Activated gamma-delta T cell (primary cell): Measurements from ENCODE around the gene ZNF225.
A peak's percentile ranks its signal among the peaks of the same experiment; 100 is the strongest.
"Not testable (repeated sequence)": the region's sequence is repeated elsewhere in the genome, so short reads cannot be mapped to it uniquely, and the experiment has no call there.

Source experiments
- DNase-seq: peaks from one replicate; lab custom pipeline; 2025; lab: John Stamatoyannopoulos, UW
- total RNA-seq, 2 donors: gene quantifications; one replicate each; lab custom pipeline; 2026; lab: John Stamatoyannopoulos, UW

ZNF225 gene
- 26.5 to 27.4 reads per million in 2 donors for total RNA-seq

GRCh38 chr19:44113138-44113783, at the start of gene ZNF225:
Gene ZNF225, plus strand, starts transcription at chr19:44113399. Its CDS starts 2,429 bp downstream, at chr19:44115828.
- no peak for DNase-seq

- DNase-seq: no peak
Observed at GRCh38 chr19:44066305-44066704, 46.9 kb upstream of the ZNF225 start.

DNA sequence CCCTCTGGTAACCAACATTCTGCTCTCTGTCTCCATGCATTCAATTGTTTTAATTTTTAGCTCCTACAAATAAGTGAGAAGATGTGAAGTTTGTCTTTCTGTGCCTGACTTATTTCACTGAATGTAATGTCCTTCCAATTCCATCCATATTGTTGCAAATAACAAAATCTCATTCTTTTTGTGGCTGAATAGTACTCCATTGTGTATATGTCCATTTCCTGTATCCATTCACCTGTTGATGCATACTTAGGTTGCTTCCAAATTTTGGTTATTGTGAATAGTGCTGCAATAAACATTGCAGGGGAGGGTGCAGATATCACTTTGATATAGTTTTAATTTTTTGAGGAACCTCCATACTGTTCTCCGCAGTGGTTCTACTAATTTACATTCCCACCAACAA, 43.8 kb upstream of the ZNF225 start:
- no peak for DNase-seq

DNA sequence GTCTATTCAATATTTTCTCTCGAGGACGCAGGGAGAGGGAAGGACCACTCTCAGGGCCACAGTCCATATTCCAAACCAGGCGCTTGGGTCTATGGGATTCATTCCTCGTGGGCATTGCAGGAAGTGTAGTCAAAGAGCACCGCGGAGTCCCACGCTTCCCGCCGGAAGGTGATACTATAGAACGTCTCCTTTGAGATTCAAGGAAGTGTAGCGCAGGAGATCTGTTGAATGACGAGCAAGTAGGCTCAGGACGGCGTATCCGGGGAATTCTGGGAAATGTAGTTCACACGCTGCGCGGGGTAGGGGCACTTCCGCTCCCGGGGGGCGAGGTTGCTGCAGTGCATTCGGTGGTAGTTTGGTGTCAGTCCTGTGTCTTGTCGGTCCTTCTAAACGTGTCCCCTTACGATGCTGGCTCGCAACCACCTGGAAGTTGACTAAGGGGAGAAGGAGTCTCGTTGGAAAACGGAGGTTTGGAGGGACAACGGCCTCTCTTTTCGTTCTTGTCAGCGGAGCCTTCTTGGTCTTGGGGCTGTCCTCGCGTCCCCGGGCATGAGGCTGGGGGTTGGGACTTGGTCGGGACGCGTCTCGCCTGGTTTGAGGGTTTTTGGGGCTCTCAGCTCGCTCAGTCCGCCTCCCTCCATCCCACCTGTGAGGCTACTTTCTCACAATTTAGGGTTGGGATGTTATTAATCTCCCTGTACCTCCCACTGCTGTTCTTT, 41.2 kb upstream of the ZNF225 start, which contains the start of gene ZNF284:
Gene ZNF284, plus strand, starts transcription at position 336 of the 719 bp plus-strand sequence. CDS start 4,231 bp downstream, outside the sequence.
- DNase-seq: peak; percentile 19

DNA sequence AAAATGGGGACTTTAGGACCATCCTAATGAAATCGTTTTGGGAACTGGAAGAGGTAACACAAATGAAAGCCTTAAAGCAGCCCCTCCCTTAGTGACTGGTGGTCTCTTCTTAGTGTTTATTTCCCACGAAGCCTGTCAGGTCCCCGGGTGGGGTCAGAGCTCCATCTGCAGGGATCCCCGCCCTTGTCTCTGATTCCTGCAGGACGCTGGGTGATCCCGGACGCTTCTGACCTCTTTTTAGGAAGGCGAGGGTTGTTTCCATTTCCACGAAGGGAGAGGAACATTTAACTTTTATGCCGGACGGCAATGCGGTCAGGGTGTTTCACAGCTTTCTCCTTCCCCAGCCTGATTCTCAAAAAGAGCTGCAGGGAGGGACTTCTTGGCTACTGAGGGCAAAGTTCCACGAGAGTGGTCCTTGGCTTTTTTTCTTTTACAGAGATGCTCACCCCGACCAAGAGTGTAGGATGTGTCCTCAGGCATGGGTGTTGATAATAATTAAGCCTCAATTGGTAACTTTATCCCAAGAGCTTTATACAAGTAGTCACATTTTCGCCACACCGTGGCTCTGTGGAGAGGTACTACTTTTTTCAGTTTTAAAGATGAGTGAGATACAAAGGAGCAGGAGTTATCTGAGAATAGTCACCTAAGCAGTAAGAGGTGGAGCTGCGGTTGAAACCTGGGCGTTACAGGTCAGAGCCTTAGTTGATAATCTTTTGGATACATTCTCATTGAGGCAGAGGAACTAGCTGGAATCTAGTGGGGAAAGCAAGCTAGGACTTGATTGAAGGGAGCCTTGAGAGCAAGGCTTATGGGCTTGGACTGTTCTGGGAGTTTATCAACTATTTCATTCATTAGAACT, 40.4 kb upstream of the ZNF225 start:
- no peak for DNase-seq

GRCh38 chr19:44076325-44076724, 36.9 kb upstream of the ZNF225 start:
- no peak for DNase-seq

GRCh38 chr19:44092108-44092507, 21.1 kb upstream of the ZNF225 start:
- DNase-seq: no peak

GRCh38 chr19:44093931-44094765, 19.1 kb upstream of the ZNF225 start, which contains the start of gene ZNF224:
Gene ZNF224, plus strand, starts transcription at chr19:44094361. Its CDS starts 3,513 bp downstream, at chr19:44097874.
- DNase-seq: peak; percentile 43

GRCh38 chr19:44107751-44108150, 5.4 kb upstream of the ZNF225 start:
- DNase-seq: no peak

- DNase-seq: no peak
Observed at GRCh38 chr19:44109458-44109857, 3.7 kb upstream of the ZNF225 start.

DNA sequence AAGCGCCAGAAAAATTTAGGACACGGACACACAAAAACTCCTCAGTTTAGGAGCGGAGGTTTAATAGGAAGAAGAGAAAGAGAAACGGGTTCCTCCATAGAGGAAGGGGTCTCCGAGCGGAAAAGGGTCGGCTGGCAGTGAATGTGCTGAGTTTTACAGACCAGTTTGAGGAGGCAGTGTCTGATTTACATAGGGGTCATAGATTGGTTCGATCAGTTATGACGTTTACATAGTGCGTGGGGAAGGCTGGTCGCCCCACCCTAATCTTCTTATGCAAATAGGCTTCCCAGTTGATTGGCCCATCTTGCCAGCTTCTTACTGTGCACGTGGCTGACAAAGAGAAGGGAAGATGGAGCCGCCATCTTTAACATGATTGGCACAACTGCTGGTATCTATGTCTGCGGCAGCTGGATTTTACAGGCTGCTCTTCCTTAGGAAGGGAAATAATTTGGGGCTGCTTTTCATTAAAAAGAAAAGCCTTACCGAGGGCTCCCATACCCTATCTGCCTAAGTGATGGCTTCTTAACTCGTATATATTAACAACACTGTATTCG, 1.2 kb upstream of the ZNF225 start:
- no peak for DNase-seq

DNA sequence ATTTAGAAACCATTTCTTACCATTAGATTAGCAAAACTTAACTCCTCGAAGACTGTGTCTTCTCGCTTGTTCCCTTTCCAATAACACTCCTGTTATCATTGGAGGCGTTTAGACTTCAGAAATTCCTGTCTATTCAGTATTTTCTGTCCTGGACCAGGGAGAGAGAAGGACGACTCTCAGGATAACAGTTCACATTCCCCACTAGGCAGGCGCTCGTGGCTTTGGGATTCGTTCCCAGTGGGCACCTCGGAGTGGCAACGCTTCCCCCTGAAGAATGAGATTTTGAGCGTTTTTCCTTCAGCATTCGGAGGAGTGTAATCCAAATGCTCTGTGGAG, 429 bp upstream of the ZNF225 start:
- no peak for DNase-seq

DNA sequence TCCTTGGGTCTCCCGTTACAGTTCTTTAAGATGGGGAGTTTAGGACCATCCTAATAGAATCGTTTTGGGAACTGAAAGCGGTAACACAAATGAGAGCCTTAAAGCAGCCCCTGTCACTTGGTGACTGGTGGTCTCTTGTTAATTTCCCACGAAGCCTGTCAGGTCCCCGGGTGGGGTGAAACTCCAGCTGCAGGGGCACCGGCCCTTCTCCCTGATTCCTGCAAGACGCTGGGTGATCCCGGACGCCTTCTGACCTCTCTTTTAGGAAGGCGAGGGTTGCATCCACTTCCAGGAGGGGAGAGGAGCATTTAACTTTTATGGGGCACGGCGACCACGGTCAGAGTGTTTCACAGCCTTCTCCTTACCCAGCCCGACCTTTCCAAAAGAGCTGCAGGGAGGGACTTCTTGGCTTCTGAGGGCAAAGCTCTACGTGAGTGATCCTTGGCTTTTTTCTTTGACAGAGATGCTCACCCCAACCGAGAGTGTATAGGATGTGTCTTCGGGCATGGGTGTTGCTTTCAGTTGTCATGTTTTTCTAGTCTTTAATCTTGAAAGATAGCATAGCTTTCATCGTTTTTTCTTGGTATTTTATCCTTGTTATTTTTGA, 688 bp downstream of the ZNF225 start:
- DNase-seq: no peak

DNA sequence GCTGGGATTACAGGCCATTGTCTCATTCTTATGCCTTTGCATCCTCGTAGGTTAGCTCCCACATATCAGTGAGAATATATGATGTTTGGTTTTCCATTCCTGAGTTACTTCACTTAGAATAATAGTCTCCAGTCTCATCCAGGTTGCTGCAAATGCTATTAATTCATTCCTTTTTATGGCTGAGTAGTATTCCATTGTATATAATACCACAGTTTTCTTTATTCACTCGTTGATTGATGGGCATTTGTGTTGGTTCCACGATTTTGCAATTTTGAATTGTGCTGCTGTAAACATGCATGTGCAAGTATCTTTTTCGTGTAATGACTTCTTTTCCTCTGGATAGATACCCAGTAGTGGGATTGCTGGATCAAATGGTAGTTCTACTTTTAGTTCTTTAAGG, 8.0 kb downstream of the ZNF225 start:
- not testable (repeated sequence) for DNase-seq

DNA sequence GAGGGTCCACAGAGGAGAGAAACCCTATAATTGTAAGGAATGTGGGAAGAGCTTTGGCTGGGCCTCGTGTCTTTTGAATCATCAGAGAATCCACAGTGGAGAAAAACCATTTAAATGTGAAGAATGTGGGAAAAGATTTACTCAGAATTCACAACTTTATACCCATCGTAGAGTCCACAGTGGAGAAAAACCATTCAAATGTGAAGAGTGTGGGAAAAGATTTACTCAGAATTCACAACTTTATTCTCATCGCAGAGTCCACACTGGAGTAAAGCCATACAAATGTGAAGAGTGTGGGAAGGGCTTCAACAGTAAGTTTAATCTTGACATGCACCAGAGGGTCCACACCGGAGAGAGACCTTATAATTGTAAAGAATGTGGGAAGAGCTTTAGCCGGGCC, 18.8 kb downstream of the ZNF225 start:
- no peak for DNase-seq

DNA sequence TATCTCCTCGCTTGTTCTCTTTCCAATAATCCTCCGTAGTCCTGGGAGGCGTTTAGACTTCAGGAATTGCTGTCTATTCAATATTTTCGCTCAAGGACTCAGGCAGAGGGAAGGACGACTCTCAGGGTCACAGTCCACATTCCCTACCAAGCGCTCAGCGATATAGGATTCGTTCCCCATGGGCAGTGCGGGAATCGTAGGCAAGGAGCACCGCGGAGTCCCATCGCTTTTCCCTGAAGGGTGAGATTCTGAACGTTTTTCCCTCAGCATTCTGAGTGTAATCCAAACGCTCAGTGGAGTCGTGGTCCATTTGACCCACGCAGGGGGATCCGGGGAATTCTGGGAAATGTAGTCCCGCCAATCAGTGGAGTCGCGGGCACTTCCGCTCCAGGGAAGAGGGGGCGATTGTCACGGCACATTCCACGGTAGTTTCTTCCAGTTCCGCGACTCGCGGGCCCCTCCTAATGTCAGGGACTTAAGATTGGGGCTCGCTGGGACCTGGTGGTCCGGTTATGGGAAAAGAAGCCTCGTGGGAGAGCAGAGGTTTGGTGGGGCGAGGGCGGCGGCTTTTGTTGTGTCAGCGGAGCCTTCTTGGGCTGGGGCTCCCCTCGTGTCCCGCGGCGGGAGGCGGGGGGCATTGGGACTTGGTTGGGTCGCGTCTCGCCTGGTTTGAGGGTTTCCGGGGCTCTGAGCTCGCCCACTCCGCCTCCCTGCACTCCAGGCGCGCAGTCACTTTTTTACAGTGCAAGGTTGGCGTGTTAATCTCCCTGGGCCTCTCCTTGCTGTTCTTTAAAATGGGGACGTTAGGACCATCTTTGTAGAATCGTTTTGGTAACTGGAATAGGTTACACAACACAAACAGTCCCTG, 28.2 kb downstream of the ZNF225 start, which contains the start of gene ZNF234:
Gene ZNF234, plus strand, starts transcription at position 364 of the 868 bp plus-strand sequence. CDS start 3,079 bp downstream, outside the sequence.
- DNase-seq: peak; percentile 33

GRCh38 chr19:44142059-44142433, 28.8 kb downstream of the ZNF225 start:
- DNase-seq: no peak

DNA sequence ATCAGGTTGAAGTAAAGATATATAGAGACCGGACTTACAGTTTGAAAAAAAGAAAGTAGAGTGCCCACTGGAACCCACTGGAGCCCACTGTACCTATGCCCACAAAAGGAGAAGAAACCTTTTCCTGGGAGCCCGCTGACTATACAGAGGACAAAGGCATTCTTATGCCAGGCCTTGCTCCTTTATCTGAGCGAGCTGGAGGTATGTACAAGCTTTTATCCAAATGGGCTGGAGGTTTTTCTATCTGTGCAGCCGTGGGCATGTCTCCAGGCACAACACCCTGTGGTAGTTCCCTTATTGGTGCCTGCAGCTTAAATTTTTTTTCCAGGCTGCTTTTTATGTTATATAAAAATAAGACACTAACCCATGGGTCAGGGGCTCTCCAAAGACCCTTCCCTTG, 36.6 kb downstream of the ZNF225 start:
- DNase-seq: no peak

DNA sequence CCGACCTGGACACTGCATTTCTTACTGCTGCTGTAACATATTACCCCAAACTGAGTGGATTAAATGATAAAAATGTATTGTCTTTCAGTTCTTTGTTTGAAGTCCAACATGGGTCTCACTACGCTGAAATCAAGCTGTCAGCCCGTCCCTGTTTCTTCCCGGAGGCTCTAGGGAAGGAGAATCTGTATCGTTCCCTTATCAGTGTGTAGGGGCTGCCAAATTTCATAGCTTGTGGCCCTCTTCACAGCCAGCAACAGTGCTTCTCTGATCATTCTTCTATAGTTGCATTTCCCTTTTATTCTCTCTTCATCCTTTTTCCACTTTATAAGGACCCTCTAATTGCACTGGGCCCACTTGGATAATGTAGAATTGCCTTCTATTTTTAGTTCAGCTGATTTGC, 38.3 kb downstream of the ZNF225 start:
- DNase-seq: no peak

DNA sequence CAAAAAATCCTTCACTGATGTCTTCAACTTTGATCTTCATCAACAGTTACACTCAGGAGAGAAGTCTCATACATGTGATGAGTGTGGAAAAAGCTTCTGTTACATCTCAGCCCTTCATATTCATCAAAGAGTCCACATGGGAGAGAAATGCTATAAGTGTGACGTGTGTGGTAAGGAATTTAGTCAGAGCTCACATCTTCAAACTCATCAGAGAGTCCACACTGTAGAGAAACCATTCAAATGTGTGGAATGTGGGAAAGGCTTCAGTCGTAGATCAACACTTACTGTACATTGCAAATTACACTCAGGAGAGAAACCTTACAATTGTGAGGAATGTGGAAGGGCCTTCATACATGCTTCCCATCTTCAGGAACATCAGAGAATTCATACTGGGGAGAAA, 43.3 kb downstream of the ZNF225 start:
- no peak for DNase-seq
